Endodermal cell (in vitro differentiated cells): ENCODE measurements around the gene HLX. TPM values are rescaled to one million over a fixed set of nuclear protein-coding genes. Genes with fewer than 3 reads are reported as not detected.
A peak's percentile ranks its signal among the peaks of the same experiment; 100 is the strongest.

ENCODE experiments used
- DNase-seq: peaks from one replicate; pipeline ENCODE4 v3.0.0-alpha.2; 2017
- H3K27ac ChIP-seq: 2 replicates; pipeline ENCODE4 v1.5.1; 2013; ENCODE audit warnings: mild to moderate bottlenecking, low read depth, low read length, moderate library complexity
- H3K27me3 ChIP-seq: 2 replicates; pipeline ENCODE4 v1.6.1; 2013; ENCODE audit warnings: mild to moderate bottlenecking, low read length, moderate library complexity; ENCODE audit not compliant: insufficient read depth, control insufficient read depth, poor library complexity, severe bottlenecking
- H3K36me3 ChIP-seq: 2 replicates; pipeline ENCODE4 v1.7.0; 2013; ENCODE audit warnings: mild to moderate bottlenecking, low read length, moderate library complexity; ENCODE audit not compliant: control insufficient read depth, insufficient read depth
- H3K4me1 ChIP-seq: one replicate; pipeline ENCODE4 v1.7.0; 2013; ENCODE audit warnings: low read length; ENCODE audit not compliant: control insufficient read depth, insufficient read depth
- H3K4me3 ChIP-seq: 2 replicates; pipeline ENCODE4 v1.5.1; 2013; ENCODE audit warnings: mild to moderate bottlenecking, low read length, moderate library complexity
- H3K9ac ChIP-seq: 2 replicates; pipeline ENCODE4 v1.6.1; 2013; ENCODE audit warnings: mild to moderate bottlenecking, low read length, moderate library complexity; ENCODE audit not compliant: poor library complexity, severe bottlenecking; ENCODE audit errors: extremely low read depth
- H3K9me3 ChIP-seq: 2 replicates; pipeline ENCODE4 v1.6.1; 2013; ENCODE audit warnings: mild to moderate bottlenecking, low read length, moderate library complexity; ENCODE audit not compliant: control insufficient read depth
- H3K27ac Mint-ChIP-seq: 2 replicates; pipeline ENCODE4 v1.8.0; 2020; ENCODE audit warnings: mixed read lengths
- H3K27me3 Mint-ChIP-seq: 2 replicates; pipeline ENCODE4 v1.8.0; 2021; ENCODE audit warnings: mild to moderate bottlenecking, mixed read lengths; ENCODE audit not compliant: insufficient read depth
- H3K36me3 Mint-ChIP-seq: 2 replicates; pipeline ENCODE4 v1.8.0; 2020; ENCODE audit warnings: low read depth, mixed read lengths
- H3K4me1 Mint-ChIP-seq: 2 replicates; pipeline ENCODE4 v1.8.0; 2020; ENCODE audit warnings: mixed read lengths
- H3K4me3 Mint-ChIP-seq: 2 replicates; pipeline ENCODE4 v1.8.0; 2020; ENCODE audit warnings: mild to moderate bottlenecking, moderate library complexity, mixed read lengths
- H3K9me3 Mint-ChIP-seq: 2 replicates; pipeline ENCODE4 v1.8.0; 2020; ENCODE audit warnings: mild to moderate bottlenecking, mixed read lengths
- WGBS, 2 experiments: methylation state at CpG; one replicate each; pipeline versions ENCODE4 v1.1.5 to v1.1.7; 2013; ENCODE audit warnings: missing lambda C conversion rate in 2 of 2, mixed read lengths in 1 of 2; ENCODE audit not compliant: insufficient coverage in 1 of 2, insufficient read length in 1 of 2; 5-methylcytosine and 5-hydroxymethylcytosine counted together
- total RNA-seq, 2 donors: library from RNA; stranded (reverse); fragmentation: NEBNext Ultra II Directional in 1 of 2; extraction: Animal tissue kit (Norgen Biotek cat#: 25700) in 1 of 2; gene quantifications; 2 replicates in 1 of 2; 3 replicates in 1 of 2; pipeline ENCODE4 v1.2.1, GENCODE V29; 2021
- TF ChIP-seq, protein P1 (sequence below): fragments of 200-600 bp; sonication (generic); conservative IDR thresholded peaks from 2 replicates; pipeline ENCODE4 v1.5.0; 2021; ENCODE audit warnings: antibody characterized with exemption, mild to moderate bottlenecking

HLX gene
- total RNA-seq, 2 donors from 2014 or later = 2.9 to 5.0 TPM

GRCh38 chr1:220908757-220909156 lies 29.5 kb downstream of the HLX start:
- Mint-ChIP-seq H3K27me3 (peaks cover 59% of the 10 kb centered on the region), H3K27ac (no peak overlapping the region), H3K9me3 (no peaks in the 10 kb centered on the region), H3K4me3 (no peak overlapping the region), H3K4me1 (peaks cover 3% of the 10 kb centered on the region), H3K36me3 (no peaks in the 10 kb centered on the region)
- Histone ChIP-seq H3K4me1 (no peaks in the 10 kb centered on the region), H3K27ac (no peak overlapping the region), H3K36me3 (no peaks in the 10 kb centered on the region), H3K9ac (no peak overlapping the region), H3K27me3 (peaks cover 12% of the 10 kb centered on the region), H3K9me3 (no peaks in the 10 kb centered on the region), H3K4me3 (no peak overlapping the region)
- TF ChIP-seq, protein P1, sequence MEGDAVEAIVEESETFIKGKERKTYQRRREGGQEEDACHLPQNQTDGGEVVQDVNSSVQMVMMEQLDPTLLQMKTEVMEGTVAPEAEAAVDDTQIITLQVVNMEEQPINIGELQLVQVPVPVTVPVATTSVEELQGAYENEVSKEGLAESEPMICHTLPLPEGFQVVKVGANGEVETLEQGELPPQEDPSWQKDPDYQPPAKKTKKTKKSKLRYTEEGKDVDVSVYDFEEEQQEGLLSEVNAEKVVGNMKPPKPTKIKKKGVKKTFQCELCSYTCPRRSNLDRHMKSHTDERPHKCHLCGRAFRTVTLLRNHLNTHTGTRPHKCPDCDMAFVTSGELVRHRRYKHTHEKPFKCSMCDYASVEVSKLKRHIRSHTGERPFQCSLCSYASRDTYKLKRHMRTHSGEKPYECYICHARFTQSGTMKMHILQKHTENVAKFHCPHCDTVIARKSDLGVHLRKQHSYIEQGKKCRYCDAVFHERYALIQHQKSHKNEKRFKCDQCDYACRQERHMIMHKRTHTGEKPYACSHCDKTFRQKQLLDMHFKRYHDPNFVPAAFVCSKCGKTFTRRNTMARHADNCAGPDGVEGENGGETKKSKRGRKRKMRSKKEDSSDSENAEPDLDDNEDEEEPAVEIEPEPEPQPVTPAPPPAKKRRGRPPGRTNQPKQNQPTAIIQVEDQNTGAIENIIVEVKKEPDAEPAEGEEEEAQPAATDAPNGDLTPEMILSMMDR = peak; percentile 67
- no peak for DNase-seq
- 80 to 85% methylated on average over 1 to 2 of the region's 2 CpGs for WGBS, 2 experiments

DNA sequence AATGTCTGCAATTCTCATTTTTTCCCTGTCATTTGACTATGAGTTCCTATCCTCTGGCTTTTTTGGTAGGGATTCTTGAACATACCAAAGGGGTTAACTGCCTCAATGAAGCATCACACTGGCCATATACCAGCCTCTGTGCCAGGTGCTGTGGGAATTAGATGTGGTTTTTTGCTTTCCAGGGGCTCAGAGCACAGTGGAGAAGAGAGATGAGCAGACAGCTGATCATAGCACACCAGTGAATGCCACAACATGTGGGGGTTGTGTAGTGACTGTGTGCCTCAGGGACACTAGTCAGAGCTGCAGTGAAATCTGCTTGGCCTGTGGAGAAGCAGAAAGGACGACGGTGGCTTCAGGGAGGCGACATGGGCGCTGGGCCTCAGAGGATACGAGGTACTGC lies 30.8 kb downstream of the HLX start:
- H3K36me3 Mint-ChIP-seq = no peaks in the 10 kb centered on the region
- H3K4me1 ChIP-seq = no peaks in the 10 kb centered on the region
- H3K9ac ChIP-seq = no peak overlapping the region
- no peak overlapping the region for H3K4me3 Mint-ChIP-seq
- no peak overlapping the region for H3K4me3 ChIP-seq
- H3K9me3 Mint-ChIP-seq = no peaks in the 10 kb centered on the region
- TF ChIP-seq, protein P1 = no peak
- 71 to 74% methylated on average over 4 to 5 of the region's 5 CpGs for WGBS, 2 experiments
- peaks cover 10% of the 10 kb centered on the region for H3K4me1 Mint-ChIP-seq
- H3K27me3 Mint-ChIP-seq = peaks cover 62% of the 10 kb centered on the region
- no peak overlapping the region for H3K27ac ChIP-seq
- H3K36me3 ChIP-seq = no peaks in the 10 kb centered on the region
- H3K27me3 ChIP-seq = peaks cover 14% of the 10 kb centered on the region
- no peak for DNase-seq
- H3K9me3 ChIP-seq = no peaks in the 10 kb centered on the region
- H3K27ac Mint-ChIP-seq = no peak overlapping the region

GRCh38 chr1:220914283-220915116 lies 35.3 kb downstream of the HLX start:
- 94 to 100% methylated on average over 4 to 6 of the region's 6 CpGs for WGBS, 2 experiments
- no peak overlapping the region for H3K27ac Mint-ChIP-seq
- Histone ChIP-seq H3K27ac (no peak overlapping the region), H3K27me3 (peaks cover 28% of the 10 kb centered on the region), H3K9ac (no peak overlapping the region), H3K4me1 (no peaks in the 10 kb centered on the region), H3K36me3 (no peaks in the 10 kb centered on the region), H3K9me3 (no peaks in the 10 kb centered on the region), H3K4me3 (no peak overlapping the region)
- no peak for DNase-seq
- no peaks in the 10 kb centered on the region for H3K36me3 Mint-ChIP-seq
- TF ChIP-seq, protein P1 = peak; percentile 10
- H3K4me1 Mint-ChIP-seq = peaks cover 22% of the 10 kb centered on the region
- no peak overlapping the region for H3K4me3 Mint-ChIP-seq
- H3K27me3 Mint-ChIP-seq = peaks cover 56% of the 10 kb centered on the region
- H3K9me3 Mint-ChIP-seq = no peaks in the 10 kb centered on the region
